ENCODE results near the gene GCLM. TPM values are rescaled to one million over a fixed set of nuclear protein-coding genes. Genes with fewer than 3 reads are reported as not detected.

The GCLM gene
- total and polyA plus RNA-seq, 9 of the 15 experiments (the other 6 are each of a cell fraction or from before 2014, with no cell fraction given) = 9.3 to 71.6 (median 24.5) TPM

DNA sequence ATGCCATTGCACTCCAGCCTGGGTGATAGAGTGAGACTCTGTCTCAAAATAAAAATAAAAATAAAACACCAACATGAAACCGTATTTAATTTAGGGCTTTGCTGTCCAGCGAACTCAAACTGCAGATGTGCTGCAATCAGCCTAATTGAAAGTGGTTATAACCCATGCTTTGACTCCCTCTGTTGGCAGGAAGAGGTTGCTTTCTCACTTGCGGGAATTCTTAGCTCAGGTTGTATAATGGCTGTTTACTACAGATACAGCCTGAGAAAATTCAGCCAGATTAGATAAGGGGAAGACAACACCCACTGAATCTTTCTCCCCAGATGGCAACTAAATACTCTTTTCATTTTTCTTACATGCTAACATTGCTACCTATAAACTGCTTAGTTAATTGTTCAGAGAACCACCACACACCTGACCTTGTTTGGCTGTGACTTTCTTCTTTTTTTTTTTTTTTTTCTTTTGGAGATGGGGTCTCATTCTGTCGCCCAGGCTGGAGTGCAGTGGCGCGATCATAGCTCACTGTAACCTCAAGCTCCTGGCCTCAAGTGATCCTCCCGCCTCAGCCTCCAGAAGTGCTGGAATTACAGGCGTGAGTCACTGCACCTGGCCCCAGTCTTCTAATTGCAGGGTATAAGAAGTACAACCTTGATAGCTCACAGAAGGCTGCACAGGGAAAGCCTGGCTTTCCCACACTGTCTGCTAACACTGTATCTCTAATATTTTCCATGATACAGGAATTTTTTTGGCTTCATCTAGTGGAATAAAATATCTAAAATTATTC, 64.8 kb downstream of the GCLM start:
- 20% methylated on average over 8 of the region's 8 CpGs for WGBS (ENCODE audit: insufficient coverage, low coverage, missing lambda C conversion rate)
- Histone ChIP-seq H3K27me3 (ENCODE audit: control insufficient read depth in 2 of 2, insufficient read depth in 2 of 2, low read length in 2 of 2) (no peaks in the 10 kb centered on the region), H3K79me2 (ENCODE audit: control insufficient read depth, insufficient read depth, low read length) (no peaks in the 10 kb centered on the region), H3K27ac (ENCODE audit: extremely low read depth, low read depth, low read length) (no peak overlapping the region), H3K9me1 (ENCODE audit: control insufficient read depth, insufficient read depth, low read length) (no peaks in the 10 kb centered on the region), H3K9ac (ENCODE audit: insufficient read depth in 1 of 2, low read depth in 2 of 2, low read length in 2 of 2) (no peak overlapping the region), H2AFZ (ENCODE audit: low read depth, low read length) (0 out of 2 replicates have a peak overlapping the region, but pooled peaks have one; percentile 53), H4K20me1 (replicated peaks; ENCODE audit: control insufficient read depth, insufficient read depth, low read length) (no peaks in the 10 kb centered on the region), H3K4me3 (no peak overlapping the region), H3K9me3 (replicated peaks; ENCODE audit: control insufficient read depth, insufficient read depth, low read depth, low read length) (no peaks in the 10 kb centered on the region), H3K4me1 (replicated peaks in 1 of 2; ENCODE audit: control insufficient read depth in 2 of 2, insufficient read depth in 2 of 2, low read length in 2 of 2) (peaks cover 13 to 21% of the 10 kb centered on the region in 2 experiments; a peak in 4 of 5 replicates), H3K4me2 (ENCODE audit: insufficient read depth, low read length) (no peak overlapping the region; the same call in 1 of the 2 replicates), H3K36me3 (ENCODE audit: control insufficient read depth, insufficient read depth, low read length) (no peaks in the 10 kb centered on the region)
- CTCF ChIA-PET (ENCODE audit: low intra/inter-chr PET ratio) = interaction anchor here (0.5 to 3.2 kb wide), 6 partner anchors 26 to 482 kb away, joined by 3 to 31 read pairs (median 4); no protein-coding TSS in a partner anchor
- DNase-seq (ENCODE audit: extremely low read depth in 1 of 4, low spot score in 3 of 4) (peak; percentile 65 to 82 (median 69)), FAIRE-seq (peak; percentile 97), ATAC-seq (peak; percentile 34)
- BruUV-seq (replicated peaks) = no TSS peak
- intact Hi-C loops (cut with micrococcal nuclease) (loop anchor here (1.0 to 5.0 kb wide), 5 partner anchors 30 to 540 kb away; no protein-coding TSS in a partner anchor), in situ Hi-C loops (cut with MboI) (no loop called here)
- POLR2A ChIA-PET = interaction anchor here (0.6 to 1.9 kb wide), 5 partner anchors 27 to 520 kb away, joined by 3 to 11 read pairs (median 3); no protein-coding TSS in a partner anchor
- no peak for TF ChIP-seq POLR3G (IDR thresholded peaks at IDR 0.05; ENCODE audit: extremely low read depth, insufficient read length, insufficient replicate concordance)
- TF ChIP-seq MEIS2 (IDR thresholded peaks at IDR 0.05; ENCODE audit: partially characterized antibody) = no peak
- no peak for TF ChIP-seq TAF9B (IDR thresholded peaks at IDR 0.05; ENCODE audit: partially characterized antibody)
- TF ChIP-seq, protein P1, sequence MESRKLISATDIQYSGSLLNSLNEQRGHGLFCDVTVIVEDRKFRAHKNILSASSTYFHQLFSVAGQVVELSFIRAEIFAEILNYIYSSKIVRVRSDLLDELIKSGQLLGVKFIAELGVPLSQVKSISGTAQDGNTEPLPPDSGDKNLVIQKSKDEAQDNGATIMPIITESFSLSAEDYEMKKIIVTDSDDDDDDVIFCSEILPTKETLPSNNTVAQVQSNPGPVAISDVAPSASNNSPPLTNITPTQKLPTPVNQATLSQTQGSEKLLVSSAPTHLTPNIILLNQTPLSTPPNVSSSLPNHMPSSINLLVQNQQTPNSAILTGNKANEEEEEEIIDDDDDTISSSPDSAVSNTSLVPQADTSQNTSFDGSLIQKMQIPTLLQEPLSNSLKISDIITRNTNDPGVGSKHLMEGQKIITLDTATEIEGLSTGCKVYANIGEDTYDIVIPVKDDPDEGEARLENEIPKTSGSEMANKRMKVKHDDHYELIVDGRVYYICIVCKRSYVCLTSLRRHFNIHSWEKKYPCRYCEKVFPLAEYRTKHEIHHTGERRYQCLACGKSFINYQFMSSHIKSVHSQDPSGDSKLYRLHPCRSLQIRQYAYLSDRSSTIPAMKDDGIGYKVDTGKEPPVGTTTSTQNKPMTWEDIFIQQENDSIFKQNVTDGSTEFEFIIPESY (CRISPR knock-in tag; IDR thresholded peaks at IDR 0.05) = no peak
- no peak for TF ChIP-seq ARHGAP35 (IDR thresholded peaks at IDR 0.05; ENCODE audit: partially characterized antibody)
- peak; percentile 39; the same call in 1 of the 2 replicates for TF ChIP-seq LARP7 (IDR thresholded peaks at IDR 0.05)
- TF ChIP-seq RBM34 (IDR thresholded peaks at IDR 0.05; ENCODE audit: borderline replicate concordance, insufficient read depth, low read length) = no peak
- TF ChIP-seq, protein P2, sequence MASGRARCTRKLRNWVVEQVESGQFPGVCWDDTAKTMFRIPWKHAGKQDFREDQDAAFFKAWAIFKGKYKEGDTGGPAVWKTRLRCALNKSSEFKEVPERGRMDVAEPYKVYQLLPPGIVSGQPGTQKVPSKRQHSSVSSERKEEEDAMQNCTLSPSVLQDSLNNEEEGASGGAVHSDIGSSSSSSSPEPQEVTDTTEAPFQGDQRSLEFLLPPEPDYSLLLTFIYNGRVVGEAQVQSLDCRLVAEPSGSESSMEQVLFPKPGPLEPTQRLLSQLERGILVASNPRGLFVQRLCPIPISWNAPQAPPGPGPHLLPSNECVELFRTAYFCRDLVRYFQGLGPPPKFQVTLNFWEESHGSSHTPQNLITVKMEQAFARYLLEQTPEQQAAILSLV (tag; IDR thresholded peaks at IDR 0.05) = no peak
- TF ChIP-seq, protein P3, sequence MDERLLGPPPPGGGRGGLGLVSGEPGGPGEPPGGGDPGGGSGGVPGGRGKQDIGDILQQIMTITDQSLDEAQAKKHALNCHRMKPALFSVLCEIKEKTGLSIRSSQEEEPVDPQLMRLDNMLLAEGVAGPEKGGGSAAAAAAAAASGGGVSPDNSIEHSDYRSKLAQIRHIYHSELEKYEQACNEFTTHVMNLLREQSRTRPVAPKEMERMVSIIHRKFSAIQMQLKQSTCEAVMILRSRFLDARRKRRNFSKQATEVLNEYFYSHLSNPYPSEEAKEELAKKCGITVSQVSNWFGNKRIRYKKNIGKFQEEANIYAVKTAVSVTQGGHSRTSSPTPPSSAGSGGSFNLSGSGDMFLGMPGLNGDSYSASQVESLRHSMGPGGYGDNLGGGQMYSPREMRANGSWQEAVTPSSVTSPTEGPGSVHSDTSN (CRISPR knock-in tag; IDR thresholded peaks at IDR 0.05; ENCODE audit: low read depth) = no peak
- TF ChIP-seq, protein P3 (tag; conservative IDR thresholded peaks at IDR 0.05; ENCODE audit: low read depth) = no peak
- TF ChIP-seq, protein P4, sequence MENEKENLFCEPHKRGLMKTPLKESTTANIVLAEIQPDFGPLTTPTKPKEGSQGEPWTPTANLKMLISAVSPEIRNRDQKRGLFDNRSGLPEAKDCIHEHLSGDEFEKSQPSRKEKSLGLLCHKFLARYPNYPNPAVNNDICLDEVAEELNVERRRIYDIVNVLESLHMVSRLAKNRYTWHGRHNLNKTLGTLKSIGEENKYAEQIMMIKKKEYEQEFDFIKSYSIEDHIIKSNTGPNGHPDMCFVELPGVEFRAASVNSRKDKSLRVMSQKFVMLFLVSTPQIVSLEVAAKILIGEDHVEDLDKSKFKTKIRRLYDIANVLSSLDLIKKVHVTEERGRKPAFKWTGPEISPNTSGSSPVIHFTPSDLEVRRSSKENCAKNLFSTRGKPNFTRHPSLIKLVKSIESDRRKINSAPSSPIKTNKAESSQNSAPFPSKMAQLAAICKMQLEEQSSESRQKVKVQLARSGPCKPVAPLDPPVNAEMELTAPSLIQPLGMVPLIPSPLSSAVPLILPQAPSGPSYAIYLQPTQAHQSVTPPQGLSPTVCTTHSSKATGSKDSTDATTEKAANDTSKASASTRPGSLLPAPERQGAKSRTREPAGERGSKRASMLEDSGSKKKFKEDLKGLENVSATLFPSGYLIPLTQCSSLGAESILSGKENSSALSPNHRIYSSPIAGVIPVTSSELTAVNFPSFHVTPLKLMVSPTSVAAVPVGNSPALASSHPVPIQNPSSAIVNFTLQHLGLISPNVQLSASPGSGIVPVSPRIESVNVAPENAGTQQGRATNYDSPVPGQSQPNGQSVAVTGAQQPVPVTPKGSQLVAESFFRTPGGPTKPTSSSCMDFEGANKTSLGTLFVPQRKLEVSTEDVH (IDR thresholded peaks at IDR 0.05; ENCODE audit: low read depth, partially characterized antibody) = no peak

Measured in K562 (cell line).